ENCODE data around the gene FOXN3.
"Not testable (repeated sequence)": the region's sequence is repeated elsewhere in the genome, so short reads cannot be mapped to it uniquely, and the experiment has no call there.

FOXN3 gene

GRCh38 chr14:89270439-89271227, 146.4 kb downstream of the FOXN3 start:
- DNase-seq = peak in 1 of 2 donors; percentile 67

GRCh38 chr14:89269404-89269803, 147.6 kb downstream of the FOXN3 start:
- DNase-seq = no peak

GRCh38 chr14:89268514-89268913, 148.5 kb downstream of the FOXN3 start:
- DNase-seq = no peak

DNA sequence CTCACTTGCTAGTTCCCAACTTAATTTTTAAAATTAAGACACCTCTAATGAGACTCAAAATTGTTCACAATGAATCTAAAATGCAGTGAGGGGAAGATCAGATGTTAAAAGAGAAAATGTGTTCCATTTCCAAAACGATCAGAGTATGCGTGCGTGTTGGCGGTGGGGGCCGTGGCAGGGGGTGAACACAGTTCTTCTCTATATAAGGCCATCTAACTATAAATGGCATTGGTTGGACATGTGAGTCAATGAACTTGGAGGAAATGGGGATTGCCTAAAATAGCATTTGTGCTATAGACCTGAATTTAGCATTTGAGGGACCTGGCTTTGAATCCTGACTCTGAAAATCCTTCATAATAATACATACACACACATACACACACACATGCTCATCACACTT, 149.4 kb downstream of the FOXN3 start:
- no peak for DNase-seq

DNA sequence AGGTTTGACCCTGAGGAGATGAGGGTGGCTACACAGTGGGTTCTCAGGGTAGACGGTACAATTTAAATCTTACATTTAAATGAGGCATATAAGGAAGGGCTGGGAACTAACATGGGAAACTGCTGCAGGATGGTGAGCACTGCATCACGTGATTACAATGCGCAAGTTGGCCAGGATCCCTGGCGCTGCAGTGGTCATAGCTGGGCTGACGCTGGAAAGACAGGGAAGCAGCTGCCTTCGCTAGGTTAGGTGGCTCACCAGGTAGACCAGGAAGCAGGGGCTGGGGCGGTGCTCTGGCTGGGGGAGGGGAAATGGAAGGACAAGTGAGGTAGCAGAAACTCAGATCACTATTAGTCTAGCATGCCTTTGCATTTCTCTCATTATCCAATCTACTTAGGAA, 149.9 kb downstream of the FOXN3 start:
- no peak for DNase-seq

DNA sequence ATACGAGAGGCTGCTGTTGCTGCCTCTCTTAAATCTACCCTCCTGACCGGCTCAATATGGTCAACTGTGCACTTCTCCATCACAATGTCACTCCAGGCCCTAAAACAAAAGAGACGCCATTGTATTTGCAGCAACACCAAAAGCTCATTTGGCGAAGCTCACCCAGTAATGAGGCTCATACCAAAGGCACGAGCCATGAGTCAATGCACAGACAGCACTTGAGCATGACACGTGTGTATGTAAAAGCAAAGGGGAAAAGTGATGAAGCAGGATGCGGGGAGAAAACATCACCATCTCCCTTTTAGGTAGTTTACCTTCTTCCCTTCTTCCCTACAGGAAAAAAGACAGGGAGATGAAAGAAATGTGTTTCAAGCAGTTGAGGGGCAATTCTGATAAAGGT, 150.3 kb downstream of the FOXN3 start:
- no peak for DNase-seq

GRCh38 chr14:89265234-89265633, 151.8 kb downstream of the FOXN3 start:
- no peak for DNase-seq

DNA sequence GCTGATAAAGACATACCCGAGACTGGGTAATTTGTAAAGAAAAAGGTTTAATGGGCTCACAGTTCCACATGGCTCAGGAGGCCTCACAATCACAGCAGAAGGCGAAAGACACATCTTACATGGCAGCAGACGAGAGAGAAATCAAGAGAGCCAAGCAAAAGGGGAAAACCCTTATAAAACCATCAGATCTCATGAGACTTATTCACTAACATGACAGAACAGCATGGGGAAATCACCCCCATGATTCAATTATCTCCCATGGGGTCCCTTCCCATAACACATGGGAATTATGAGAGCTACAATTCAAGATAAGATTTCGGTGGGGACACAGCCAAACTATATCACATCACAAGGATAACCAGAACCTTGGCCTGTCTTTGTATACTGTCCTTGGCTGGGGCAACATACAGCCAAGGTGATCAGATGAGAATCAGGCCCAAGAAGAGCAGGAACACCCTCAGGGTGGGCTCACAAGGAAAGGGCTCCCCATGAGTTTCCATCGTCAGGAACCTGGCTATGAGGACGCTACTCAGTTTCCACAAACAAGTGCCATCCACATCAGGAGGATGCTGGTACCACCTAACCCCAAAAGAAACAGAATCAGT, 152.7 kb downstream of the FOXN3 start:
- no peak for DNase-seq

GRCh38 chr14:89262041-89262440, 155.0 kb downstream of the FOXN3 start:
- no peak for DNase-seq

- DNase-seq = no peak
These were observed 156.1 kb downstream of the FOXN3 start for GRCh38 chr14:89260898-89261297.

GRCh38 chr14:89259951-89260609, 157.0 kb downstream of the FOXN3 start:
- DNase-seq = no peak

DNA sequence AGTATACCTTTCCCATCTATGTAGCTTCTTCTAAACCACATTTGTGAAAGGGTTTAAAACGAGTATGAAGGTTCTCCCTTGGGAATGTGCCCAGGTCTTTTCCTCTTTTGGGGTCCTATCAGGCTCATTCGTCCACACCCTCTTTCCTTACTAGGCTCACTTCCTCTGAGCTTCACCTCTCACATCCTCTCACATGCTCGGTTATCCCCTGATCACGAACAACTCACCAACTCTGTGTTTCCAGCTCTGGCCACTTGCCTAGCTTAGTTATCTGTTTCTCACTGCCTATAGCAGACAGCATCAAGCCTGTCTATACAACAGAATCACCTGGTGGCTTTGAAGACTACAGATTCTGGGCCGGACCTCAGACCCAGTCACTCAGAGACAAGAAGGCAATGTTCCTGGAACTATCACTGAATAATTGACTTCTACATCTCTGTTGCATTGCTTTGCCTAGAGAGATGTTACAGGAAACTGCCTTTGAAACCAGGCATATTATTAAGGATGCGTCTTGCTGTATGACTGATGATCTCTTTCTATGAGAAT, 158.2 kb downstream of the FOXN3 start:
- no peak for DNase-seq

DNA sequence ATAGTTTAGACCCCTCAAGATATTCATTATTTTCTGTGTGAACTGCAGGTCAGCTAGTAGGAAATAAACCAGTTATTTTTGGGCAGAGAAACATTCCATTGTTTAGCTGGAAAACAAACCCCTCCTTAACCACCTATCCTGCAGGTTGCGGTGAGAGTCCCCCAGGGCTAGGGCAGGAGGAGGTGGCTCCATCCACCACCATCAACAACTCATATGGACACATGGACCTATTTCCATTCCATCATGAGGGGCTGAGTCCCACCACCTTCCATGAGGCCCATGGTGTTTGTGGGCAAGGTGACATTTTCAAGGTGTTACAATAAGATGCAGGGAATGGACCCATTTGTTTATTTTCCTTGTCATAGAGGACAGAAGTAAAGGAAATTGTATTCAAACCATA, 160.1 kb downstream of the FOXN3 start:
- DNase-seq = no peak

- no peak for DNase-seq
These were observed 160.8 kb downstream of the FOXN3 start for GRCh38 chr14:89256283-89256682.

DNA sequence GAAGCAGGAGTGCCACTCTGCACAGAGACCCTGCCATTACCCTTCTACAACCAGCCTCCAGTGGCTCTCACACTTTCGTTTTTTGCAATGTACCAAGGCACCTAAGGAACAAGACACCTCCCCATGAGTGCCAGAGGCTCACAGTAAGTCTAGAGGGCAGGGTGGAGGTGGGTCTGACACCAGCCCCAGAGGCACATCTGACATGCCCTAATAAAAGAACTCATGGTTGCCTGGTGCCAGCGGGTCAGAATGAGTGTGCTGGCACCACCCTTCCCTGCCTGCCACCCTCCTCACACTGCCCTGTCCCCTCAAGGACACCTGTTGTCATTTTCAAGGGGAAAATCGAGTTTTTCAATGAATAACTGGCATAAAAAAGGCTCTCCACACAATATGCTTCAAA, 161.2 kb downstream of the FOXN3 start:
- no peak for DNase-seq

- no peak for DNase-seq
These were observed 162.0 kb downstream of the FOXN3 start for GRCh38 chr14:89255012-89255411.

DNA sequence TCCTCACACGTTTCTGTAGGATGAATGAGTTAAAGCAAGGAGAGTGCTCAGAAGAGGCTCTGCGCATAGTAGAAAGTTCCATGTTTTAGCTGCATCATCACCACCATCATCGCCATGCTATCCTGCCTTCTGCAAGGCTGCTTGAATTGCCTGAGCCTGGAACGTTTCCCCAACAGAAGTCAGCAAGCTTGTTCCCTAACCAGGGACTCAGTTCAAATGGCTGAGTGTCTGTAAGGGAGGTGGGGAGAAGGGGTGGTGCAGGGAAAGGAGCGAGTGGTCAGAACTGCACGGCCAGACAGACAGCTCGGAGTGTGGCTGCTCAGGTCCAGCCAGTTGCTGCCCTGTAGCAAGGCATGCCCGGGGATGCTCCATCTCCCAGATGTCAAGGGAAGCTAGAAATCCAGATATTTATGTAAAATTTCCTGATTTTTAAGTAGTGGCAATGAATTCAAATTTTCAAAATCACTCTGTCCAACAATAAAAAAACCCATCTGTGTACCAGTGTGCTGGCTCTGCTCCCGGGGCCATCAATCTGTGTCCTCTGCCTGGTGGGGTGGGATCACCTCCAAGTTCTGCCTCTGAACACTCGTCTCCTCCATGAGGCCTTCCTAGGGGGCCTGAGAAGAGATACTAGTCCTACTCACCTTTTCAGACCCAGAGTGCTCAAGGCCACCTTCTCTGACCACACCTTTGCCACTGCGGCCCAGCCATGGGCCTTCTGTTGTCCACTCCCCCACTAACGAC, 162.7 kb downstream of the FOXN3 start:
- no peak for DNase-seq

GRCh38 chr14:89252887-89253532, 164.0 kb downstream of the FOXN3 start:
- no peak for DNase-seq

DNA sequence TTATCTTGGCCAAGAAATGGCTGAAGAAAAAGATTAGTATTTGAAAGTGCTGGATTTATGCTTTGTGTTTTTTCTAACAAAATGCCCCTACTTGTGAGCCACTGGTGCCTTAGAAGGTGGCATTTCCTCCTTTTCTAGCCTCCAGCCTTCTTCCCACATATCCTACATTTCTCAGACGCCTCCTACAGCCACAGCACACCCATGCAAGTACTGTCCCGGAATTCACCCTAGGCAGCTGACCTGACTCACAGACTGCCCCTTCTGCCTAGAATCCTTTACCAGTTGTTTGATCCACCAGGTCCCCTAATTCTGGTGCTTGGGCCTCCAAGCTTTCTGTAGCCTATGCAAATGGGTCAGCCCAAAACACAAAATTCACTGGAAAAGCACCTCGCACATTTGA, 166.0 kb downstream of the FOXN3 start:
- no peak for DNase-seq

DNA sequence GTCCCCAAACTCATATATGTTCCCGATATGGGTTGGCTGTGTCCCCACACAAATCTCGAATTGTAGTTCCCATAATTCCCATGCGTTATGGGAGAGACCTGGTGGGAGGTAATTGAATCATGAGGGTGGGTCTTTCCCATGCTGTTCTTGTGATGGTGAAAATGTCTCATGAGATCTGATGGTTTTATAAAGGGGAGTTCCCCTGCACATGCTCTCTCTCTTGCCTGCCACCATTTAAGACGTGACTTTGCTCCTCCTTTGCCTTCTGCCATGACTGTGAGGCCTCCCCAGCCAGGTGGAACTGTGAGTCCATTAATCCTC, 166.4 kb downstream of the FOXN3 start:
- not testable (repeated sequence) for DNase-seq

- no peak for DNase-seq
These were observed 166.9 kb downstream of the FOXN3 start for GRCh38 chr14:89249972-89250654.

DNA sequence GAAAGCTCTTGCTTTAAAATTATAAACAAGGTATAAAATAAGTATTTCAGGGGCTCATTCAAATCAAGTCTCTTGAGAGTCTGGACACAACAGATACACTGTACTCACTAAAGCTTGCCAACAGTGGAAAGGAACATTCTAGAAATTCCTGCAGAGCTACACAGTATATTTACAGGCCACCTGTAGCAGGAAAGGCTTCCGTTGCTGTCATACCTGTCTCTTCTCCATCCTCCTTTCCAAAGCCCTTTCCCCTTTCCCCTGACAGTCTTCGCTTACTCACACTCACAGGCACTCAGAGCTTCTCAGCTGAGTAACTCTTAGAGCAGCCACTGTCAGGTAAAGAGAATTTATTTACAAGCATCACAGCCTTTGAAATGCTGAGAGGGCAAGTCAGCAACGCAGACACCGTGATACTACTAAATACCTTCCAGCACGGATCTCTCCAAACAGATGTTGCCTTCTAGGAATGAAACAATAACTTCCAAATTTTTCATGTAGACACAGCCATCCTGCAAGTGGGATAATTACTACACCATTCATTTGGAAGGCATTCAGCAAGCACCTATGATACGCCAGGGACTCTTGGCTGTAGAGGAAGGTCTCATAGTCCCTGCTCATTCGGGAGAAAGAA, 167.9 kb downstream of the FOXN3 start:
- DNase-seq = no peak
